Esophagus squamous epithelium (tissue), 5 donors: Measurements from ENCODE around the gene SPATS2L. TPM values are rescaled to one million over a fixed set of nuclear protein-coding genes. Genes with fewer than 3 reads are reported as not detected.

ENCODE experiments used
- DNase-seq: peaks from one replicate; lab custom pipeline; 2025; lab: John Stamatoyannopoulos, UW
- H3K27ac ChIP-seq, 4 donors: fragments of 200-600 bp; sonication (generic); one replicate each; pipeline ENCODE4 v1.5.1; 2016 to 2019; ENCODE audit warnings: mild to moderate bottlenecking in 1 of 4
- H3K27me3 ChIP-seq, 4 donors: fragments of 200-600 bp; sonication (generic); 1 replicate in 3 of 4; 2 replicates in 1 of 4; pipeline versions ENCODE4 v1.5.1 to v1.6.0; 2017 to 2021; ENCODE audit warnings: antibody characterized with exemption in 1 of 4
- H3K36me3 ChIP-seq, 3 donors: fragments of 200-600 bp; sonication (generic); one replicate each; pipeline ENCODE4 v1.5.1; 2016 to 2019
- H3K4me1 ChIP-seq, 3 donors: fragments of 200-600 bp; sonication (generic); one replicate each; pipeline ENCODE4 v1.5.1; 2017 to 2019
- H3K4me3 ChIP-seq, 4 donors: fragments of 200-600 bp; sonication (generic); 1 replicate in 3 of 4; 2 replicates in 1 of 4; pipeline ENCODE4 v1.5.1; 2016 to 2019; ENCODE audit warnings: mild to moderate bottlenecking in 2 of 4, moderate library complexity in 1 of 4
- H3K9me3 ChIP-seq, 3 donors: fragments of 200-600 bp; sonication (generic); one replicate each; pipeline ENCODE4 v1.5.1; 2016 to 2019
- POLR2A ChIP-seq, 4 donors: fragments of 450-650 bp; IDR thresholded peaks; one replicate each; pipeline ENCODE4 v1.6.1; 2017; ENCODE audit warnings: antibody characterized with exemption in 4 of 4, mild to moderate bottlenecking in 4 of 4, moderate library complexity in 3 of 4
- WGBS, 2 donors: methylation state at CpG; one replicate each; pipeline ENCODE4 v1.1.5; 2018; 5-methylcytosine and 5-hydroxymethylcytosine counted together
- intact Hi-C: fragments of 100-400 bp; cut with DNase I; formaldehyde crosslinking; loops from one replicate; pipeline ENCODE4 v1.15.0; 2022
- total RNA-seq, 4 donors: library from RNA; depleted of rRNA; stranded (reverse); fragments of >200 nt; gene quantifications; one replicate each; pipeline ENCODE4 v1.1.0, GENCODE V29; 2016
- TF ChIP-seq, protein P1 (sequence below), 6 experiments: fragments of 450-650 bp in 4 of 6; fragments of 200-600 bp in 2 of 6; sonication (generic) in 2 of 6; IDR thresholded peaks; one replicate each; pipeline ENCODE4 v1.5.1; 2016 to 2019; ENCODE audit warnings: antibody characterized with exemption in 6 of 6, mild to moderate bottlenecking in 4 of 6, moderate library complexity in 4 of 6
- donor health status: DM: yes; HTN: yes; CAD: no.

Gene SPATS2L
- total RNA-seq, 4 donors from 2014 or later: 53.2 to 91.9 (median 68.3) TPM

GRCh38 chr2:200369886-200370285, 63.4 kb downstream of the SPATS2L start:
- H3K36me3 ChIP-seq: no peaks in the 10 kb centered on the region
- no peaks in the 10 kb centered on the region for H3K27me3 ChIP-seq
- no peak for DNase-seq
- WGBS, 2 donors: 29 to 32% methylated on average over 2 of the region's 2 CpGs
- intact Hi-C loops: no loop called here
- H3K9me3 ChIP-seq: no peaks in the 10 kb centered on the region
- peaks cover 0 to 35% (median 0%) of the 10 kb centered on the region in 3 donors for H3K4me1 ChIP-seq
- H3K4me3 ChIP-seq: no peak overlapping the region
- H3K27ac ChIP-seq: no peak overlapping the region
- TF ChIP-seq POLR2A (IDR thresholded peaks at IDR 0.05): no peak
- TF ChIP-seq, protein P1, sequence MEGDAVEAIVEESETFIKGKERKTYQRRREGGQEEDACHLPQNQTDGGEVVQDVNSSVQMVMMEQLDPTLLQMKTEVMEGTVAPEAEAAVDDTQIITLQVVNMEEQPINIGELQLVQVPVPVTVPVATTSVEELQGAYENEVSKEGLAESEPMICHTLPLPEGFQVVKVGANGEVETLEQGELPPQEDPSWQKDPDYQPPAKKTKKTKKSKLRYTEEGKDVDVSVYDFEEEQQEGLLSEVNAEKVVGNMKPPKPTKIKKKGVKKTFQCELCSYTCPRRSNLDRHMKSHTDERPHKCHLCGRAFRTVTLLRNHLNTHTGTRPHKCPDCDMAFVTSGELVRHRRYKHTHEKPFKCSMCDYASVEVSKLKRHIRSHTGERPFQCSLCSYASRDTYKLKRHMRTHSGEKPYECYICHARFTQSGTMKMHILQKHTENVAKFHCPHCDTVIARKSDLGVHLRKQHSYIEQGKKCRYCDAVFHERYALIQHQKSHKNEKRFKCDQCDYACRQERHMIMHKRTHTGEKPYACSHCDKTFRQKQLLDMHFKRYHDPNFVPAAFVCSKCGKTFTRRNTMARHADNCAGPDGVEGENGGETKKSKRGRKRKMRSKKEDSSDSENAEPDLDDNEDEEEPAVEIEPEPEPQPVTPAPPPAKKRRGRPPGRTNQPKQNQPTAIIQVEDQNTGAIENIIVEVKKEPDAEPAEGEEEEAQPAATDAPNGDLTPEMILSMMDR (IDR thresholded peaks at IDR 0.05): no peak

DNA sequence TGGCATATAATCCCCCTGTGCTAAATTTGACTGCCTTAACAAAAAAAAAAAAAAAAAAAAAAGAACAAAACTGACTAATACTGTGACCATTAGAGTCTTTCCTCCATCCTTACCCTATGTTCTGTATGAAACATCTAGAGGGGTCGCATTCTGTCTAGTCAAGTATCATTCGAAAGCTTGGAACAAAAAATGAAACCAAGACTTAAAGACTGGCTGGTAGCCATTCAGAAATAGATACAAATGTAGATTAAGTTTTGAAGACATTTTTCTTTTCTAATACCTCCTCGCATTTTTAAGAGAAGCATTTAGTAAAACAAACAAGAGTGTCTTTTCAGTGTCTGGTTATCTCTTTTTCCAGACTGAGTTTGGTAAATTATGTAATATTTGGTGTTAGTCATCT, 66.7 kb downstream of the SPATS2L start:
- Histone ChIP-seq H3K36me3 (no peaks in the 10 kb centered on the region), H3K9me3 (no peaks in the 10 kb centered on the region), H3K4me1 (peaks cover 0 to 63% (median 9%) of the 10 kb centered on the region in 3 donors), H3K4me3 (peak overlapping the region in 2 of 4 donors; percentile 22 to 27), H3K27ac (peak overlapping the region in 3 of 4 donors; percentile 30 to 48 (median 39)), H3K27me3 (no peaks in the 10 kb centered on the region)
- intact Hi-C loops: no loop called here
- TF ChIP-seq, protein P1 (IDR thresholded peaks at IDR 0.05): no peak
- TF ChIP-seq POLR2A (IDR thresholded peaks at IDR 0.05): no peak
- WGBS, 2 donors: 58 to 65% methylated on average over 3 of the region's 3 CpGs
- no peak for DNase-seq

DNA sequence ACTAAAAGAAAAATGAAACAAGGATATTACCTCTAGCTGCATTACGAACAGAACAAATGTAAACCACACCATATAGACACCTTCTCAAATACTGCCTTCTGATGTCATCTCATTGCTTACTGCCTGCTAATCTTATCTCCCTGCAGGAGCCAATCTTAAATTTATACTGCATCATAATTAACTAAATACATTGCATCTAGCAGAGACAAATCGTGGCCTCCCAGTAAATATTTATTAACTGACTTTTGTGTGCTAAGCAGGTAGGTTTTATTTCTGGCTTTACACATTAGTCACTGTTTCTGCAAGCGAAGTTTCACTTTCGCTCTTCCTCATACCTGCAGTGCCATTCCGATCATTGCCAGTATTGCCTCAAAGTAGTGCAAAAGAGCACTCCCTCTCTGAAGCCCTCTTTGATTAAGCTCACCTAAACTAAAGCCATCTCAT, 67.5 kb downstream of the SPATS2L start:
- Histone ChIP-seq H3K4me1 (peaks cover 0 to 70% (median 11%) of the 10 kb centered on the region in 3 donors), H3K4me3 (peak overlapping the region in 3 of 4 donors; percentile 22 to 51 (median 27)), H3K9me3 (no peaks in the 10 kb centered on the region), H3K36me3 (no peaks in the 10 kb centered on the region), H3K27ac (peak overlapping the region; percentile 30 to 50 (median 44)), H3K27me3 (no peaks in the 10 kb centered on the region)
- no peak for DNase-seq
- 20 to 28% methylated on average over 5 of the region's 5 CpGs for WGBS, 2 donors
- intact Hi-C loops: no loop called here
- TF ChIP-seq, protein P1 (IDR thresholded peaks at IDR 0.05): no peak
- no peak for TF ChIP-seq POLR2A (IDR thresholded peaks at IDR 0.05)

DNA sequence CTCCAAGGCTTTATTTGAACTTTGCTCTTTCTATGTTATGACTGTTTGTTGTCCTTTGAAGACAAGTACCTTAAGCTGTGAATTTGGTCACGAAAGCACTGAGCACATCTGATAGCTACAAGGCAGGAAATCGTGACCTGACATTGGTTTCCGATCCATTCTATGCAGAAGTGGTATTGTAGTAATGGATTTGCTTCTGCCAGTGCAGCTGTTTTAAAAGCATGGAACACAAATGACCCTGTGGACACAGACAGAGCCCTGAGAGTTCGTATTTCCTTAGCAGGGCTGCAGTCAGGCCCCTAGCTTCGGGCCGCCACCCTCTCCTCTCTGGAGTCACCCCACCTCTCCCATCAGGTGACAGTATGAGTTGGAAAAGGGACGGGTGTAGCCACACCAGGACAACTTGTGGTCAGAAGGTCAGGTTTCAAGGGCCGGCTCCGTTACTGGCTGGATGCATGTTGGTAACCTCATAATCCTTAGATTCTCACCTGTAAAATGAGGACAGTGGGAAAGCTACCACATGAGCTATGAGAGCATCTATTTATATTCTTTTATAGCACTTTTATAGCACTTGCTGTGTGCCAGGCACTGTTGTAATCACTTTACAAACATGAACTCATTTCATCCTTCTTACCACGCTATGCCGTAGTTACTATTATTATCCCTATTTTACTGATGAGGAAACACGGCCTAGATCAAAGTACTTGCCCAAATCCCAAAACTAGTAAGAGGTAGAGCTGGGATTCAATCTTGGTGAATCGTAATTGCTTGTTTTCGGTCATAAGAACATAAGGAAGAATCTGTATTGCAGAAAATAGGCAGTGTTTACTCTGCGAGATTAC, 70.2 kb downstream of the SPATS2L start:
- Histone ChIP-seq H3K4me1 (peaks cover 4 to 82% (median 22%) of the 10 kb centered on the region in 3 donors), H3K27ac (peak overlapping the region in 3 of 4 donors; percentile 31 to 73 (median 62)), H3K9me3 (no peaks in the 10 kb centered on the region), H3K4me3 (no peak overlapping the region), H3K27me3 (no peaks in the 10 kb centered on the region), H3K36me3 (no peaks in the 10 kb centered on the region)
- intact Hi-C loops: no loop called here
- DNase-seq: no peak
- no peak for TF ChIP-seq POLR2A (IDR thresholded peaks at IDR 0.05)
- TF ChIP-seq, protein P1 (IDR thresholded peaks at IDR 0.05): no peak
- 72 to 73% methylated on average over 13 to 15 of the region's 15 CpGs for WGBS, 2 donors
